HG02885 (cell line): ENCODE results near the gene SART3.
A peak's percentile ranks its signal among the peaks of the same experiment; 100 is the strongest.
"Not testable (repeated sequence)": the region's sequence is repeated elsewhere in the genome, so short reads cannot be mapped to it uniquely, and the experiment has no call there.

Experiments used
- ATAC-seq: cut with Tn5 transposase; IDR thresholded peaks from one replicate; pipeline ENCODE4 v1.9.1; 2021; ENCODE audit warnings: mild to moderate bottlenecking; ENCODE audit not compliant: unreplicated experiment, poor library complexity

Gene SART3

GRCh38 chr12:108564724-108565123, 3.8 kb upstream of the SART3 start:
- ATAC-seq: no peak

GRCh38 chr12:108563804-108564151, 2.8 kb upstream of the SART3 start:
- no peak for ATAC-seq

GRCh38 chr12:108563136-108563803, 2.3 kb upstream of the SART3 start:
- peak; percentile 53 for ATAC-seq

- peak; percentile 70 for ATAC-seq
Observed at GRCh38 chr12:108562348-108563135, 1.6 kb upstream of the SART3 start, which contains the start of gene ISCU. TSS of gene ISCU (plus strand) at chr12:108562596. CDS start at chr12:108562623, 27 bp downstream.

GRCh38 chr12:108561852-108562347, 927 bp upstream of the SART3 start:
- peak; percentile 1 for ATAC-seq

- ATAC-seq: no peak
Observed at GRCh38 chr12:108560321-108560721, 652 bp downstream of the SART3 start.

- ATAC-seq: no peak
Observed at GRCh38 chr12:108559748-108560147, 1.2 kb downstream of the SART3 start.

GRCh38 chr12:108559007-108559655, 1.8 kb downstream of the SART3 start:
- no peak for ATAC-seq

GRCh38 chr12:108555383-108555782, 5.6 kb downstream of the SART3 start:
- ATAC-seq: not testable (repeated sequence)

- ATAC-seq: no peak
Observed at GRCh38 chr12:108553799-108554198, 7.2 kb downstream of the SART3 start.

- no peak for ATAC-seq
Observed at GRCh38 chr12:108551535-108551934, 9.4 kb downstream of the SART3 start.

- peak; percentile 51 for ATAC-seq
Observed at GRCh38 chr12:108548954-108549521, 11.9 kb downstream of the SART3 start.

GRCh38 chr12:108547686-108548085, 13.3 kb downstream of the SART3 start:
- no peak for ATAC-seq

- no peak for ATAC-seq
Observed at GRCh38 chr12:108543652-108544051, 17.3 kb downstream of the SART3 start.

GRCh38 chr12:108542320-108542719, 18.7 kb downstream of the SART3 start:
- no peak for ATAC-seq

- no peak for ATAC-seq
Observed at GRCh38 chr12:108538616-108539195, 22.3 kb downstream of the SART3 start.

GRCh38 chr12:108538146-108538545, 22.8 kb downstream of the SART3 start:
- ATAC-seq: no peak

- ATAC-seq: no peak
Observed at GRCh38 chr12:108531929-108532848, 28.8 kb downstream of the SART3 start.

- ATAC-seq: no peak
Observed at GRCh38 chr12:108530161-108530560, 30.8 kb downstream of the SART3 start.
